ENCODE results near the gene TUBA4A. TPM values are rescaled to one million over a fixed set of nuclear protein-coding genes. Genes with fewer than 3 reads are reported as not detected.

The TUBA4A gene
- total RNA-seq, 4 donors from 2014 or later, result 8.0 to 24.6 (median 9.4) TPM

DNA sequence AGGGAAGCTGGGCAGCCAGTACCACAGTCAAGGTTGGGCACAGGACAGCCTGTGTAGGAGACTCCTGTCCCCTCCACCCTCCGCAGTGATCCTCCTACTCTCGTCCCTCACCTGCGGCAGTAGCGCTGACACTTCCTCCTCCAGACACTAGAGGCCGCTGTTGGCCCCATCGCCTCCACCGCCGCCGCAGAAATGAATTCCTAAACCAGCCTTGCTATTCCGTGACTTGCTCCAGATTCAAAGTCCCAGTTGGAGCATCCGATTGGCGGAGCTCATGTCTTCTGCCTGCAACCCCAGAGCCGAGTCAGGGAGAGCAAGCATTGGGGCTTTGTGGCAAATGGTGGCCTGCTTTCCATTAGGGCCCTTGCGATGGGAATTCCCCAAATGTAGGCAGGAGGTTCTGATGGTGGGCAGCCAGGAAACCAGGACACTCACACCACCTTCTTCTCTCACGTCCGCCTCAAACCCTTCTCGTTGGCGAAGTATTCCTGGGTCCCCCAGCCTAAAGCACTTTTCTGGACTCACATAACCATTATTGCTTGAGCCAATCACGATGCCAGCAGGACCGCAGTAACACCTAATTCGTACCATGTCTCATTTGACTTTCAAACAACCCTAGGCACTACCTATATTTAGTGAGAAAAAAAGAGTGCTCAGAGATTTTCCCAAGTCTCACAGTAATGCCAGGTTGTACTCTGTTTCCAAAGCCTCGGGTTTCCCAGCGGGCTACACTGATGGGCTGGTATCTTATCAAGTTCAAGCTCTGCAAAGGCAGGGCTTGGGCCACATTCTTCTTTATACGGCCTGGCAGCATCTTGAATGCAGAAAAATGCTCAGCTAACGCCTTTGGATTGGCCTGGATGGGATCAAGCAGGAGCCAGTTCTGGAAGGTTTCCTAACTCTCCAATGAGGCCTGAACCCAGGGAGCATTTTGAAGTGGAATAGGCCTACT is 24.3 kb upstream of the TUBA4A start:
- Histone ChIP-seq H3K27me3 (no peaks in the 10 kb centered on the region), H3K9me3 (no peaks in the 10 kb centered on the region), H3K4me1 (peaks cover 0 to 47% (median 26%) of the 10 kb centered on the region in 4 donors), H3K4me3 (peak overlapping the region in 2 of 4 donors; percentile 6 to 22), H3K36me3 (peaks cover 0 to 26% (median 0%) of the 10 kb centered on the region in 3 donors), H3K27ac (peak overlapping the region; percentile 94 to 100 (median 100))
- DNase-seq (ENCODE audit: low spot score in 2 of 2), result peak; percentile 65 to 81
- TF ChIP-seq, protein P1, sequence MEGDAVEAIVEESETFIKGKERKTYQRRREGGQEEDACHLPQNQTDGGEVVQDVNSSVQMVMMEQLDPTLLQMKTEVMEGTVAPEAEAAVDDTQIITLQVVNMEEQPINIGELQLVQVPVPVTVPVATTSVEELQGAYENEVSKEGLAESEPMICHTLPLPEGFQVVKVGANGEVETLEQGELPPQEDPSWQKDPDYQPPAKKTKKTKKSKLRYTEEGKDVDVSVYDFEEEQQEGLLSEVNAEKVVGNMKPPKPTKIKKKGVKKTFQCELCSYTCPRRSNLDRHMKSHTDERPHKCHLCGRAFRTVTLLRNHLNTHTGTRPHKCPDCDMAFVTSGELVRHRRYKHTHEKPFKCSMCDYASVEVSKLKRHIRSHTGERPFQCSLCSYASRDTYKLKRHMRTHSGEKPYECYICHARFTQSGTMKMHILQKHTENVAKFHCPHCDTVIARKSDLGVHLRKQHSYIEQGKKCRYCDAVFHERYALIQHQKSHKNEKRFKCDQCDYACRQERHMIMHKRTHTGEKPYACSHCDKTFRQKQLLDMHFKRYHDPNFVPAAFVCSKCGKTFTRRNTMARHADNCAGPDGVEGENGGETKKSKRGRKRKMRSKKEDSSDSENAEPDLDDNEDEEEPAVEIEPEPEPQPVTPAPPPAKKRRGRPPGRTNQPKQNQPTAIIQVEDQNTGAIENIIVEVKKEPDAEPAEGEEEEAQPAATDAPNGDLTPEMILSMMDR (IDR thresholded peaks at IDR 0.05), result peak; percentile 95 to 99 (median 97)
- TF ChIP-seq EP300 (IDR thresholded peaks at IDR 0.05), result peak in 1 of 2 donors; percentile 73
- no peak for TF ChIP-seq POLR2A (IDR thresholded peaks at IDR 0.05)
- WGBS, 2 donors, result 20 to 28% methylated on average over 25 of the region's 25 CpGs

DNA sequence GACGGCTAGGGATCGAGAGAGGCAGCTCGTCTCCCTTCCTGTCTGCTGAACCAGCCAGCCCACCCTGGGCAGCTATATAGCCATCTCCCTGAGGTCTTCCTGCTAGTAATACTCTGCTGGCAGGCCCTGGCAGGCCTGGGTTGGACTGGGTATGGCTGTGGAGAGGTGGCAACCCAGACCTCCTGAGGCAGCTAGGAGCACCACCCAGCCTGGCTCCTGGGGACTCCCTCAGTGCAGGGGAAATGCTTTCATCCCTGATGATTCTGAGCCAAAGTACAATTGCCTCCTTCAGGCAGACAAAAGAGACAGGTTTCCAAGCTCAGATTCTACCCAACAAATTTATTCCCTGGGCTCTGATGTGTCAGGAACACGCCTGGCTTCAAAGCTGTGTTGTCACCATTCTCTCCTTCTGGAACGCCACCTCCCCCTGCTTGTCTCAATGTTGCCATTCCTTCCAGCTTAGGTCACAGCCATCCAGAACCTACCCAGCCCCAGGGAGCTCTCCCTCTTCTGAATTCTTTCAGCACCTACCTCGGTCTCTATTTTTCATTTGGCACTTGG is 20.7 kb upstream of the TUBA4A start:
- no peak overlapping the region for H3K27ac ChIP-seq
- peaks cover 0 to 16% (median 11%) of the 10 kb centered on the region in 4 donors for H3K4me1 ChIP-seq
- 13 to 48% methylated on average over 3 to 6 of the region's 6 CpGs for WGBS, 2 donors
- TF ChIP-seq, protein P1 (IDR thresholded peaks at IDR 0.05), result no peak
- TF ChIP-seq EP300 (IDR thresholded peaks at IDR 0.05) (no peak), POLR2A (IDR thresholded peaks at IDR 0.05) (no peak)
- no peaks in the 10 kb centered on the region for H3K27me3 ChIP-seq
- H3K36me3 ChIP-seq, result no peaks in the 10 kb centered on the region
- DNase-seq (ENCODE audit: low spot score in 2 of 2), result no peak
- H3K9me3 ChIP-seq, result no peaks in the 10 kb centered on the region
- no peak overlapping the region for H3K4me3 ChIP-seq

DNA sequence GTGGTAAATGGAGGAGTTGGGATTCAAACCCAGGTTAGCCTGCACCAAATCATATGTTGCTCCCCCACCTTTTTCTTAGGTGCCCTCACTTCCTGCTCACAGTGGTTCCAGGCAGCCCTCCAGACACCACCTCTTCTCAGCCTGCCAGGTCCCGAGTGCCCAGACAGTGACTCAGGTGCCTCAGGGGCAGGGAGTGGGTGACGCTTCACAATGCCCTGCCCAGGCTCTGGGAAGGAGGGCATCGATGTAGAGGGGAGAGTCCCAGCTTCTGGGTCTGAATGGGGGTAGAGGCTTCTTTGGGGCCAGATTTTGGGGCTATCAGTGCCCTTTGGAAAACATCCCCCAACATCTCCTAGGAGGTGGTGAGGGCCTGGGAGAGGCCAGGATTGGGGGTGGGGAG is 20.2 kb upstream of the TUBA4A start:
- Histone ChIP-seq H3K4me1 (peaks cover 0 to 16% (median 11%) of the 10 kb centered on the region in 4 donors), H3K4me3 (no peak overlapping the region), H3K27me3 (no peaks in the 10 kb centered on the region), H3K36me3 (no peaks in the 10 kb centered on the region), H3K9me3 (no peaks in the 10 kb centered on the region), H3K27ac (no peak overlapping the region)
- no peak for TF ChIP-seq EP300 (IDR thresholded peaks at IDR 0.05)
- TF ChIP-seq, protein P1 (IDR thresholded peaks at IDR 0.05), result no peak
- no peak for TF ChIP-seq POLR2A (IDR thresholded peaks at IDR 0.05)
- DNase-seq (ENCODE audit: low spot score in 2 of 2), result no peak
- WGBS, 2 donors, result 83 to 84% methylated on average over 3 of the region's 3 CpGs

DNA sequence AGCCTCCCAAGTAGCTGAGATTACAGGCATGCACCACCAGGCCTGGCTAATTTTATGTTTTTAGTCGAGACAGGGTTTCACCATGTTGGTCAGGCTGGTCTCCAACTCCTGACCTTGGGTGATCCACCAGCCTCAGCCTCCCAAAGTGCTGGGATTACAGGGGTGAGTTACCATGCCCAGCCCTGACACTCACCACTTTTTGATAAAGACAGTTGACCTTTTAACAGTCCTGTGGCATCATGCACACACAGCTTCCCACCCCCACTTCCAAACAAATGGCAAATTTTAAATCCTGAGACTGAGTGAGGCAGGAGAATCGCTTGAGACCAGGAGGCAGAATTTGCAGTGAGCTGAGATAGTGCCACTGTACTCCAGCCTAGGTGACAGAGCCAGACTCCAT is 19.3 kb upstream of the TUBA4A start:
- Histone ChIP-seq H3K27me3 (no peaks in the 10 kb centered on the region), H3K4me3 (no peak overlapping the region), H3K4me1 (peaks cover 0 to 7% (median 2%) of the 10 kb centered on the region in 4 donors), H3K9me3 (no peaks in the 10 kb centered on the region), H3K27ac (no peak overlapping the region), H3K36me3 (no peaks in the 10 kb centered on the region)
- DNase-seq (ENCODE audit: low spot score in 2 of 2), result no peak
- WGBS, 2 donors, result 66 to 78% methylated on average over 2 of the region's 2 CpGs
- TF ChIP-seq EP300 (IDR thresholded peaks at IDR 0.05) (no peak), POLR2A (IDR thresholded peaks at IDR 0.05) (no peak)
- TF ChIP-seq, protein P1 (IDR thresholded peaks at IDR 0.05), result no peak

DNA sequence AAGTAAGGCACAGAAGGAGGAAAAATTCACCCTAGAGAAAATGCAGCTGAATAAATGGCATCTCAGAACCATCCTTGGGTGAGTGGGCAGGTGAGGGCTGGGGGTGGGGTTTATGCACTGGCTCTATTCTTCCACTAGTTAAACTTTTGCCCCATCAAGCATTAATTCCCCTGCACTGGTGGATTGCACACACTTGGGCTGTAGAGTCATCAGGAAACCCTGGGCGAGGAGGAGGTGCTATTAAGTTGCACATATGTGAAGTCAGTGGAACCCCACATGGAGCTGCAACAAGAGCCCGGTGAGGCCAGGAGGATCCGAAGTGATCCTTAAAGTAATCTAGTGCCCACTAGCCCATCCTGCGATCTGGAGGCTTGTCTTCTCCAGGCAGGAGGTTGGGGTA is 18.6 kb upstream of the TUBA4A start:
- Histone ChIP-seq H3K9me3 (no peaks in the 10 kb centered on the region), H3K4me3 (no peak overlapping the region), H3K4me1 (peaks cover 0 to under 1% (median 0%) of the 10 kb centered on the region in 4 donors), H3K27me3 (no peaks in the 10 kb centered on the region), H3K36me3 (no peaks in the 10 kb centered on the region), H3K27ac (no peak overlapping the region)
- TF ChIP-seq POLR2A (IDR thresholded peaks at IDR 0.05) (no peak), EP300 (IDR thresholded peaks at IDR 0.05) (no peak)
- TF ChIP-seq, protein P1 (IDR thresholded peaks at IDR 0.05), result no peak
- no peak for DNase-seq (ENCODE audit: low spot score in 2 of 2)
- WGBS, 2 donors, result 82 to 89% methylated on average over 4 of the region's 4 CpGs

Measured in tibial nerve (tissue), 4 donors.